Upper lobe of right lung (tissue), 1 donor: ENCODE data around the gene NF1. TPM values are rescaled to one million over a fixed set of nuclear protein-coding genes. Genes with fewer than 3 reads are reported as not detected.

Experiments
- ATAC-seq: fragments of 200-7000 bp; cut with Tn5 transposase; one replicate; pipeline ENCODE4 v1.9.1; 2020; ENCODE audit warnings: mild to moderate bottlenecking, moderate library complexity
- DNase-seq: peaks from one replicate; pipeline ENCODE4 v3.0.0-alpha.2; 2020
- H3K27ac ChIP-seq: fragments of 200-600 bp; one replicate; pipeline ENCODE4 v1.8.0; 2022
- H3K27me3 ChIP-seq: fragments of 200-600 bp; one replicate; pipeline ENCODE4 v1.8.0; 2022; ENCODE audit warnings: mild to moderate bottlenecking
- H3K36me3 ChIP-seq: fragments of 200-600 bp; one replicate; pipeline ENCODE4 v1.8.0; 2022
- H3K4me1 ChIP-seq: fragments of 200-600 bp; one replicate; pipeline ENCODE4 v1.8.0; 2022
- H3K4me3 ChIP-seq: fragments of 200-600 bp; one replicate; pipeline ENCODE4 v1.8.0; 2022; ENCODE audit warnings: mild to moderate bottlenecking
- H3K9me3 ChIP-seq: fragments of 200-600 bp; one replicate; pipeline ENCODE4 v1.8.0; 2022
- CTCF ChIP-seq: fragments of 200-600 bp; IDR thresholded peaks from one replicate; pipeline ENCODE4 v1.8.0; 2022; ENCODE audit warnings: antibody characterized with exemption
- intact Hi-C: fragments of 100-400 bp; cut with DNase I; formaldehyde crosslinking; loops from one replicate; pipeline ENCODE4 v1.11.0; 2022
- total RNA-seq: library from RNA; stranded (reverse); fragmentation: NEBNext Ultra II Directional; extraction: Animal tissue kit (Norgen Biotek cat#: 25700); gene quantifications from one replicate; pipeline ENCODE4 v1.2.1, GENCODE V29; 2021
- donor health status: DM: no; HTN: yes; CAD: no; lungs with severe emphysema.

The NF1 gene
- total RNA-seq, 1 donor from 2014 or later: 61.6 TPM

- Histone ChIP-seq H3K4me3 (no peak overlapping the region), H3K27me3 (no peaks in the 10 kb centered on the region), H3K27ac (no peak overlapping the region), H3K4me1 (no peaks in the 10 kb centered on the region), H3K9me3 (no peaks in the 10 kb centered on the region), H3K36me3 (no peaks in the 10 kb centered on the region)
- DNase-seq (no peak), ATAC-seq (peak; percentile 26)
- TF ChIP-seq CTCF: no peak
- intact Hi-C loops: no loop called here
Observed at GRCh38 chr17:31130286-31131224, 35.8 kb downstream of the NF1 start.

GRCh38 chr17:31131299-31131698 lies 36.5 kb downstream of the NF1 start:
- no peak for TF ChIP-seq CTCF
- H3K27me3 ChIP-seq: no peaks in the 10 kb centered on the region

GRCh38 chr17:31132977-31133376 lies 38.2 kb downstream of the NF1 start:
- Histone ChIP-seq H3K4me3 (no peak overlapping the region), H3K36me3 (no peaks in the 10 kb centered on the region), H3K27ac (no peak overlapping the region), H3K27me3 (no peaks in the 10 kb centered on the region), H3K4me1 (no peaks in the 10 kb centered on the region), H3K9me3 (no peaks in the 10 kb centered on the region)
- TF ChIP-seq CTCF: no peak
- no peak for DNase-seq
- intact Hi-C loops: no loop called here
- no peak for ATAC-seq

More at GRCh38 chr17:31131299-31131698, 36.5 kb downstream of the NF1 start:
- no peak for ATAC-seq
- no peak overlapping the region for H3K27ac ChIP-seq
- no peaks in the 10 kb centered on the region for H3K4me1 ChIP-seq
- no peaks in the 10 kb centered on the region for H3K36me3 ChIP-seq
- H3K4me3 ChIP-seq: no peak overlapping the region
- no peak for DNase-seq
- intact Hi-C loops: no loop called here
- H3K9me3 ChIP-seq: no peaks in the 10 kb centered on the region

- Histone ChIP-seq H3K9me3 (no peaks in the 10 kb centered on the region), H3K4me3 (no peak overlapping the region), H3K27me3 (no peaks in the 10 kb centered on the region), H3K36me3 (no peaks in the 10 kb centered on the region), H3K4me1 (no peaks in the 10 kb centered on the region), H3K27ac (no peak overlapping the region)
- intact Hi-C loops: no loop called here
- TF ChIP-seq CTCF: no peak
- no peak for ATAC-seq
- no peak for DNase-seq
Observed at GRCh38 chr17:31134576-31134975, 39.8 kb downstream of the NF1 start.

GRCh38 chr17:31136319-31136718 lies 41.5 kb downstream of the NF1 start:
- ATAC-seq: no peak
- intact Hi-C loops: no loop called here
- no peaks in the 10 kb centered on the region for H3K9me3 ChIP-seq

More at GRCh38 chr17:31136319-31136718, 41.5 kb downstream of the NF1 start:
- Histone ChIP-seq H3K4me1 (no peaks in the 10 kb centered on the region), H3K36me3 (no peaks in the 10 kb centered on the region), H3K27me3 (no peaks in the 10 kb centered on the region), H3K4me3 (no peak overlapping the region), H3K27ac (no peak overlapping the region)
- no peak for TF ChIP-seq CTCF
- no peak for DNase-seq
